RWPE1 (cell line): Measurements from ENCODE around the gene JCAD.

Experiments
- CTCF ChIA-PET: fragments of 350-600 bp; sonication (Branson Sonifier 250); formaldehyde crosslinking; extraction: SDS; loops from one replicate; lab custom pipeline; 2021; lab: Yijun Ruan, JAX
- POLR2A ChIA-PET: fragments of 400-600 bp; formaldehyde crosslinking; extraction: SDS; loops from one replicate; lab custom pipeline; 2020; ENCODE audit warnings: antibody characterized with exemption; ENCODE audit not compliant: low non-redundant PET; lab: Yijun Ruan, JAX
- DNase-seq: peaks from one replicate; pipeline ENCODE4 v3.0.0; 2012; ENCODE audit warnings: low spot score
- H3K27ac ChIP-seq: fragments of 450-650 bp; 2 replicates; pipeline ENCODE4 v1.5.1; 2017
- CTCF ChIP-seq: fragments of 450-650 bp; conservative IDR thresholded peaks from 2 replicates; pipeline ENCODE4 v1.5.1; 2017; ENCODE audit warnings: low read depth, mild to moderate bottlenecking

JCAD gene

GRCh38 chr10:29969255-29970011 is 90.0 kb downstream of the JCAD start:
- no peak for DNase-seq
- H3K27ac ChIP-seq, result no peak overlapping the region
- ChIA-PET POLR2A (no interaction called here), CTCF (interaction anchor here (0.6 kb wide), 1 partner anchor 116 kb away, joined by 5 read pairs; no protein-coding TSS in a partner anchor)
- TF ChIP-seq CTCF, result no peak

- no peak overlapping the region for H3K27ac ChIP-seq
- DNase-seq, result no peak
- ChIA-PET CTCF (no interaction called here), POLR2A (no interaction called here)
- TF ChIP-seq CTCF, result no peak
Observed at GRCh38 chr10:29968585-29968984, 90.8 kb downstream of the JCAD start.

- POLR2A ChIA-PET, result no interaction called here
- CTCF ChIA-PET, result interaction anchor here (0.7 kb wide), 1 partner anchor 40 kb away, joined by 3 read pairs; no protein-coding TSS in a partner anchor
- no peak for TF ChIP-seq CTCF
- H3K27ac ChIP-seq, result no peak overlapping the region
- DNase-seq, result no peak
Observed at GRCh38 chr10:29966269-29966668, 93.1 kb downstream of the JCAD start.
